ENCODE results near the gene FOXO3. TPM values are rescaled to one million over a fixed set of nuclear protein-coding genes. Genes with fewer than 3 reads are reported as not detected.

Gene FOXO3
- total and polyA plus RNA-seq, 2 of the 8 experiments (the other 6 are each of a cell fraction or from before 2014, with no cell fraction given) = 13.1 to 19.3 TPM

- Histone ChIP-seq H3K79me2 (ENCODE audit: control insufficient read depth in 1 of 2, insufficient read depth in 2 of 2, low read length in 2 of 2) (peaks cover 3 to 90% of the 10 kb centered on the region in 2 experiments), H3K4me1 (replicated peaks in 1 of 4; ENCODE audit: control insufficient read depth in 3 of 4, insufficient read depth in 4 of 4, low read length in 3 of 4) (peaks cover 5 to 13% (median 10%) of the 10 kb centered on the region in 4 experiments; a peak in 6 of 7 replicates), H3K9me3 (ENCODE audit: insufficient read depth in 2 of 2, low read depth in 1 of 2, low read length in 1 of 2) (no peaks in the 10 kb centered on the region), H4K20me1 (replicated peaks in 1 of 2; ENCODE audit: control insufficient read depth in 1 of 2, insufficient read depth in 2 of 2, low read length in 2 of 2) (peaks cover 2 to 4% of the 10 kb centered on the region in 2 experiments), H2BK20ac (ENCODE audit: low read length) (no peak overlapping the region), H4K5ac (ENCODE audit: insufficient read length, low read depth, low read length) (no peak overlapping the region), H3K4ac (replicated peaks; ENCODE audit: insufficient read length, low read depth, low read length) (no peak overlapping the region), H3K23ac (ENCODE audit: insufficient read length) (no peak overlapping the region), H3K56ac (replicated peaks; ENCODE audit: insufficient read length, low read depth, low read length) (no peak overlapping the region), H3K4me3 (ENCODE audit: extremely low read depth in 1 of 4, insufficient read depth in 2 of 4, low read depth in 3 of 4, low read length in 4 of 4) (no peak overlapping the region), H2AFZ (ENCODE audit: low read length) (no peak overlapping the region), H3K79me1 (ENCODE audit: low read depth, low read length) (no peaks in the 10 kb centered on the region; the same call in 1 of the 2 replicates), H2AK5ac (ENCODE audit: low read depth, low read length) (no peak overlapping the region), H2BK15ac (ENCODE audit: low read length) (no peak overlapping the region), H3K27ac (ENCODE audit: low read depth, low read length) (no peak overlapping the region), H4K91ac (replicated peaks; ENCODE audit: insufficient read length, low read length) (no peak overlapping the region), H3K23me2 (ENCODE audit: low read depth, low read length) (no peaks in the 10 kb centered on the region), H2BK12ac (ENCODE audit: low read depth, low read length) (no peak overlapping the region), H3K14ac (ENCODE audit: insufficient read length) (no peak overlapping the region), H2BK5ac (ENCODE audit: low read depth, low read length) (no peak overlapping the region), H2BK120ac (replicated peaks; ENCODE audit: low read depth, low read length) (no peak overlapping the region), H3K4me2 (ENCODE audit: insufficient read depth in 1 of 2, low read depth in 2 of 2, low read length in 2 of 2) (no peak overlapping the region), H3K27me3 (replicated peaks in 1 of 4; ENCODE audit: control insufficient read depth in 3 of 4, extremely low read depth in 1 of 4, insufficient read depth in 3 of 4, low read length in 3 of 4) (no peaks in the 10 kb centered on the region), H3K9ac (replicated peaks in 1 of 4; ENCODE audit: extremely low read depth in 1 of 4, low read depth in 3 of 4, low read length in 3 of 4) (no peak overlapping the region), H3K18ac (ENCODE audit: extremely low read depth, low read length) (no peak overlapping the region), H3K36me3 (ENCODE audit: control insufficient read depth in 2 of 4, insufficient read depth in 4 of 4, low read length in 3 of 4) (no peaks in the 10 kb centered on the region), H4K8ac (ENCODE audit: extremely low read depth, insufficient read depth, low read length) (no peak overlapping the region)
- 89 to 100% methylated on average over 1 to 3 of the region's 3 CpGs for WGBS, 2 experiments (ENCODE audit: extremely low coverage in 1 of 2, insufficient coverage in 1 of 2, insufficient read length in 1 of 2, insufficient replicate concordance in 2 of 2, low coverage in 1 of 2, low lambda C conversion rate in 2 of 2, missing lambda C conversion rate in 1 of 2)
- POLR2A ChIA-PET (ENCODE audit: partially characterized antibody) = interaction anchor here (1.9 kb wide), 1 partner anchor 9 kb away, joined by 6 read pairs; no protein-coding TSS in a partner anchor
- FAIRE-seq = no peak
- DNase-seq (ENCODE audit: low read depth in 1 of 2, low spot score in 2 of 2) = no peak
- CTCF ChIA-PET (ENCODE audit: partially characterized antibody) = interaction anchor here (2.4 kb wide), 1 partner anchor 15 kb away, joined by 7 read pairs; no protein-coding TSS in a partner anchor
- TF ChIP-seq SP1 (IDR thresholded peaks at IDR 0.05; ENCODE audit: low read depth, low read length) (no peak), RAD21 (IDR thresholded peaks at IDR 0.05 in 1 of 2, conservative IDR thresholded peaks at IDR 0.05 in 1 of 2; ENCODE audit: low read depth in 2 of 2, low read length in 2 of 2) (no peak)
These were observed 20.7 kb downstream of the FOXO3 start for GRCh38 chr6:108581237-108581931.
